Activated naive CD8-positive, alpha-beta T cell treated with anti-CD3 and anti-CD28 coated beads, Interleukin-2, amount 50 U/mL, for 24 hours (primary cell): Measurements from ENCODE around the gene ATP10D.

Source experiments
- ATAC-seq: fragments of 150-1000 bp; cut with Tn5 transposase; one replicate; pipeline ENCODE4 v1.10.0; 2021
- DNase-seq: peaks from one replicate; pipeline ENCODE4 v3.0.0; 2021
- H3K27ac Mint-ChIP-seq: one replicate; pipeline ENCODE4 v1.8.0; 2021; ENCODE audit warnings: mild to moderate bottlenecking, mixed read lengths
- H3K27me3 Mint-ChIP-seq: one replicate; pipeline ENCODE4 v1.8.0; 2021; ENCODE audit warnings: mixed read lengths
- H3K36me3 Mint-ChIP-seq: one replicate; pipeline ENCODE4 v1.8.0; 2021; ENCODE audit warnings: low read depth, mixed read lengths
- H3K4me1 Mint-ChIP-seq: one replicate; pipeline ENCODE4 v1.8.0; 2021; ENCODE audit warnings: mixed read lengths
- H3K4me3 Mint-ChIP-seq: one replicate; pipeline ENCODE4 v1.8.0; 2021; ENCODE audit warnings: mild to moderate bottlenecking, moderate library complexity, mixed read lengths
- H3K9me3 Mint-ChIP-seq: one replicate; pipeline ENCODE4 v1.8.0; 2021; ENCODE audit warnings: mixed read lengths

ATP10D gene

GRCh38 chr4:47619691-47620090 lies 134.6 kb downstream of the ATP10D start:
- ATAC-seq, result no peak
- no peak overlapping the region for H3K27ac Mint-ChIP-seq
- peaks cover 5% of the 10 kb centered on the region for H3K9me3 Mint-ChIP-seq

GRCh38 chr4:47621181-47621580 lies 136.1 kb downstream of the ATP10D start:
- Mint-ChIP-seq H3K27ac (no peak overlapping the region), H3K4me1 (no peaks in the 10 kb centered on the region), H3K9me3 (peaks cover 5% of the 10 kb centered on the region), H3K36me3 (no peaks in the 10 kb centered on the region), H3K4me3 (no peak overlapping the region), H3K27me3 (no peaks in the 10 kb centered on the region)
- DNase-seq (no peak), ATAC-seq (no peak)

More at GRCh38 chr4:47619691-47620090, 134.6 kb downstream of the ATP10D start:
- no peaks in the 10 kb centered on the region for H3K4me1 Mint-ChIP-seq
- H3K4me3 Mint-ChIP-seq, result no peak overlapping the region
- H3K36me3 Mint-ChIP-seq, result no peaks in the 10 kb centered on the region
- no peaks in the 10 kb centered on the region for H3K27me3 Mint-ChIP-seq
- no peak for DNase-seq

DNA sequence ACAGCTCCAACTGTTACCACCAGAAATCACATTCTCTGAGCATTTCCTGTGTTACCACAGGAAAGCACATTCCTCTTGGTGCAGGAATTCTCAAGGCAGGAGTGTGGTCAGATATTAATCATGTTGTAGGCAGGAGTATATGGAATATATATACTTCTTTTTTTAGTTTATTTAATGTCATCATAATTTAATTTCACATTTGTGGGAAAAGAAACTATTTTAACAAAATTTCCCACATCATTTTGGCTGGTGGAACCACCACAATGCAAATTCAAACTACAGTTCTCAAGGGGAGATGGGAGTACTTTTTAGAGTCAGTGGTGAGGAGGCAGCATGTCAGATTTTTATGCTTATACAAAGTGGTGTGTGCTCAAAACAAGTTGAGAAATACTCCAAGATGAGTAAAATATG lies 139.0 kb downstream of the ATP10D start:
- Mint-ChIP-seq H3K27me3 (no peaks in the 10 kb centered on the region), H3K27ac (no peak overlapping the region), H3K36me3 (no peaks in the 10 kb centered on the region), H3K4me1 (no peaks in the 10 kb centered on the region), H3K9me3 (peaks cover 5% of the 10 kb centered on the region), H3K4me3 (no peak overlapping the region)
- DNase-seq (no peak), ATAC-seq (no peak)

DNA sequence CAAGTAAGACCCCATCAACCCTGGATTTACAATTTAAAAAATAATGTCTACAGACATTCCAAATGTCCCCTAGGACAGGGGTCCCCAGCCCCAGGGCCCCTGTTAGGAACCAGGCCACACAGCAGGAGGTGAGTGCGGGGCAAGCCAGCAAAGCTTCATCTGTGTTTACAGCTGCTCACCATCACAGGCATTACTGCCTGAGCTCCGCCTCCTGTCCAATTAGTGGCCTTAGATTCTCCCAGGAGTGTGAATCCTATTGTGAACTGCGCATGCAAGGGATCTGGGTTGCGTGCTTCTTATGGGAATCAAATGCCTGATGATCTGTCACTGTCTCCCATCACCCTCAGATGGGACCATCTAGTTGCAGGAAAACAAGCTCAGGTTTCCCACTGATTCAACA lies 146.1 kb downstream of the ATP10D start:
- H3K4me3 Mint-ChIP-seq, result no peak overlapping the region
- DNase-seq, result no peak
- H3K9me3 Mint-ChIP-seq, result peaks cover 3% of the 10 kb centered on the region
- no peaks in the 10 kb centered on the region for H3K36me3 Mint-ChIP-seq
- H3K27me3 Mint-ChIP-seq, result peaks cover 2% of the 10 kb centered on the region
- no peak overlapping the region for H3K27ac Mint-ChIP-seq
- no peaks in the 10 kb centered on the region for H3K4me1 Mint-ChIP-seq
- no peak for ATAC-seq

- no peaks in the 10 kb centered on the region for H3K36me3 Mint-ChIP-seq
These were observed 154.5 kb downstream of the ATP10D start for GRCh38 chr4:47639531-47639930.

DNA sequence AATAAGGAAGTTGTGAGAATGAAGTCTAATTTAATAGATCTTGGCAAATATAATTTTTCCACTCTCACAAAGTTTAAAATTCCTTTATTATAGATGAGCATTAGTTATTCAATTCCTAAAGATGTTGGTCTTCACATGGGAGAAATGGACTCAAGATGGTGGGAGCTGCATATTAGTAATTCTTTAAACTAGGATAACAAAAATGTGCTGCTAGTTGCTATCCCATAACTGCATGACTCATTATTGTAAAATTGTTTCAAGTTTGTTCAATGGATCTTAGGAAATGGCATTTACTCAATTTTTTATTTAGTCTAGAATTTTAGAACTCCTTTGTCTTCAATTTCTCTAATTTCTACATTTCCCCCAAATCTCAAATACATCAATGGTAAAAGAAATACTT lies 155.8 kb downstream of the ATP10D start:
- Mint-ChIP-seq H3K36me3 (no peaks in the 10 kb centered on the region), H3K27me3 (peaks cover 11% of the 10 kb centered on the region), H3K27ac (no peak overlapping the region), H3K4me3 (no peak overlapping the region), H3K4me1 (no peaks in the 10 kb centered on the region), H3K9me3 (peaks cover 16% of the 10 kb centered on the region)
- ATAC-seq, result no peak
- DNase-seq, result no peak

More at GRCh38 chr4:47639531-47639930, 154.5 kb downstream of the ATP10D start:
- H3K27ac Mint-ChIP-seq, result no peak overlapping the region
- no peak for DNase-seq
- ATAC-seq, result no peak
- peaks cover 16% of the 10 kb centered on the region for H3K9me3 Mint-ChIP-seq
- H3K4me3 Mint-ChIP-seq, result no peak overlapping the region
- H3K27me3 Mint-ChIP-seq, result peaks cover 13% of the 10 kb centered on the region
- H3K4me1 Mint-ChIP-seq, result no peaks in the 10 kb centered on the region

- H3K36me3 Mint-ChIP-seq, result no peaks in the 10 kb centered on the region
- peaks cover 8% of the 10 kb centered on the region for H3K27me3 Mint-ChIP-seq
- H3K4me1 Mint-ChIP-seq, result no peaks in the 10 kb centered on the region
- peaks cover 9% of the 10 kb centered on the region for H3K9me3 Mint-ChIP-seq
- DNase-seq (no peak), ATAC-seq (no peak)
- no peak overlapping the region for H3K4me3 Mint-ChIP-seq
- H3K27ac Mint-ChIP-seq, result no peak overlapping the region
These were observed 156.7 kb downstream of the ATP10D start for GRCh38 chr4:47641755-47642154.

DNA sequence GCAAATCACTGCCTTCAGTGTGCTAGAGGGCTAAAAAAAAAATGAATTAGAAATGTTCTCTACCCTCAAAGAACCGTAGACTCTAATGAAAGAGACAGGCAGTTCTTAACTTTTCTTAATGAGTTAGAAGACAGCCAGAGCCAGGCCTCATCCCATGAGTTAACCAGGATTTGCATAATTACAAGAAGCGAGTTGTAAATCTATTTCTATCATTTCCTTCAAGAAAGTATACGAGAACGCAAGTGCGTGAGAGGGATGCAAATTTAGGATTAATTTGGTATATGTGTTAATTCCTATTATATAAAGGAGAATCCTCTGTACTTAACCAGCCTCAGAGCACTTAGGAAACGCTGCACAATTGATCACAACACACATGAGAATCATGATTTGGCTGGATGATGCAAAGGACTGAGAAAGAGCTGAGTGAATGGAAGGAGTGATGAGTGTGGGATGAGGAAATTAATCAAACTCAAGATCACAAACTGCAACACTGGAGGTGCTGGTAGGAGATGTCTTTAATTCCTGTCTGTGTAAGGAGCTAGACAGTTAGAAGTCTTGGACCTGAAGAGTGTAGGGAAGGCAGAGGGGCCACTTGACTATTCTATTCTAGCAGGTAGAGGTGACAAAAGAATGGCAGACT lies 157.2 kb downstream of the ATP10D start:
- Mint-ChIP-seq H3K27ac (no peak overlapping the region), H3K9me3 (peaks cover 5% of the 10 kb centered on the region), H3K4me3 (no peak overlapping the region), H3K27me3 (peaks cover 7% of the 10 kb centered on the region), H3K36me3 (no peaks in the 10 kb centered on the region), H3K4me1 (no peaks in the 10 kb centered on the region)
- DNase-seq, result no peak
- ATAC-seq, result no peak
